Mesothelial cell of epicardium (in vitro differentiated cells): ENCODE results near the gene AUTS2. TPM values are rescaled to one million over a fixed set of nuclear protein-coding genes. Genes with fewer than 3 reads are reported as not detected.

Source experiments
- DNase-seq, 2 experiments: peaks; one replicate each; pipeline ENCODE4 v3.0.0; 2021; ENCODE audit warnings: low spot score in 2 of 2; ENCODE audit not compliant: unreplicated experiment in 2 of 2
- H3K27ac Mint-ChIP-seq: 2 replicates; pipeline ENCODE4 v1.8.0; 2021; ENCODE audit warnings: mixed read lengths
- H3K27me3 Mint-ChIP-seq: 2 replicates; pipeline ENCODE4 v1.8.0; 2021; ENCODE audit warnings: low read depth, mixed read lengths
- H3K36me3 Mint-ChIP-seq: 2 replicates; pipeline ENCODE4 v1.8.0; 2021; ENCODE audit warnings: mixed read lengths
- H3K4me1 Mint-ChIP-seq: 2 replicates; pipeline ENCODE4 v1.8.0; 2021; ENCODE audit warnings: mixed read lengths
- H3K4me3 Mint-ChIP-seq: 2 replicates; pipeline ENCODE4 v1.8.0; 2021; ENCODE audit warnings: mild to moderate bottlenecking, moderate library complexity, mixed read lengths
- H3K9me3 Mint-ChIP-seq: 2 replicates; pipeline ENCODE4 v1.8.0; 2021; ENCODE audit warnings: mixed read lengths
- total RNA-seq: library from RNA; stranded (reverse); gene quantifications from 3 replicates; pipeline ENCODE4 v1.2.1, GENCODE V29; 2021
- TF ChIP-seq, protein P1 (sequence below): fragments of 200-600 bp; sonication (generic); IDR thresholded peaks from one replicate; pipeline ENCODE4 v1.5.0; 2021; ENCODE audit warnings: antibody characterized with exemption; ENCODE audit not compliant: unreplicated experiment

AUTS2 gene
- total RNA-seq, 1 donor from 2014 or later: 135 TPM

DNA sequence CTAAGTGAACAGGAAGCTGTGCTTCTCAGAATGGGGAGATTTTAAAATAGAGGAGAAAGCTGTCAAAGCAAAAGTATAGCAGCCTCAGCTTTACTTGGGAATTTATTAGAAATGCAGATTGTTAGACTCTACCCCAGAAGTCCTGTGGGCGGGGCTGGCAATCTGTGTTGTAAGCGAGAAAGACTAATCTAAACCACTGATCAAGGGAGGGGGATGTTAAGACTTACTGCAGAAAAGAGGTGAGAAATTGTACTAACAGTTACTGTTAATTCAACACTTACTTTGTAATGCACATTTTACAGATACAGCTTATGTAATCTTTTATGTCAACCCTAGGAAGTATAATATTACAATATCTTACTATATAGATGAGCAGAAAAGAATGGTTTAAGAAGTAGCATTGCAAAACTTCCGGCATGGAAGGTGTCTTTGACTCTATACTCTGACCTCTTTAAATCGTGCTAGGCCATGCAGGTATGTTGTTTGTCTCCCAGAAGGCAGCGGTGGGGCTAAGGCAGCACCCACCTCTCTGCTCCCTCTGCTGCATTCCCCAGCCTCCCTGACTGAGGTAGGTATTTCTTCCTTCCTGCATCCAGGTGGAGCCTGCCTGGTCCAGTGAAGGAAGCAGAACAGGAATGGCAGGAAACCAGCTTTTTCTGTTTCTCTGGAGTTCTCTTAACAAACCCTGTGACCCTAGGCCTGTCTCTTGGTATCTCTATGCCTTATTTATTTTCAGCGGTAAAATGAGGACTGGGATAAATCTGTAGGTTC is 462.2 kb downstream of the AUTS2 start:
- peaks cover 38% of the 10 kb centered on the region for H3K4me1 Mint-ChIP-seq
- no peaks in the 10 kb centered on the region for H3K9me3 Mint-ChIP-seq
- no peaks in the 10 kb centered on the region for H3K36me3 Mint-ChIP-seq
- no peaks in the 10 kb centered on the region for H3K27me3 Mint-ChIP-seq
- TF ChIP-seq, protein P1, sequence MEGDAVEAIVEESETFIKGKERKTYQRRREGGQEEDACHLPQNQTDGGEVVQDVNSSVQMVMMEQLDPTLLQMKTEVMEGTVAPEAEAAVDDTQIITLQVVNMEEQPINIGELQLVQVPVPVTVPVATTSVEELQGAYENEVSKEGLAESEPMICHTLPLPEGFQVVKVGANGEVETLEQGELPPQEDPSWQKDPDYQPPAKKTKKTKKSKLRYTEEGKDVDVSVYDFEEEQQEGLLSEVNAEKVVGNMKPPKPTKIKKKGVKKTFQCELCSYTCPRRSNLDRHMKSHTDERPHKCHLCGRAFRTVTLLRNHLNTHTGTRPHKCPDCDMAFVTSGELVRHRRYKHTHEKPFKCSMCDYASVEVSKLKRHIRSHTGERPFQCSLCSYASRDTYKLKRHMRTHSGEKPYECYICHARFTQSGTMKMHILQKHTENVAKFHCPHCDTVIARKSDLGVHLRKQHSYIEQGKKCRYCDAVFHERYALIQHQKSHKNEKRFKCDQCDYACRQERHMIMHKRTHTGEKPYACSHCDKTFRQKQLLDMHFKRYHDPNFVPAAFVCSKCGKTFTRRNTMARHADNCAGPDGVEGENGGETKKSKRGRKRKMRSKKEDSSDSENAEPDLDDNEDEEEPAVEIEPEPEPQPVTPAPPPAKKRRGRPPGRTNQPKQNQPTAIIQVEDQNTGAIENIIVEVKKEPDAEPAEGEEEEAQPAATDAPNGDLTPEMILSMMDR: no peak
- DNase-seq: no peak
- H3K27ac Mint-ChIP-seq: peak overlapping the region; percentile 50
- no peak overlapping the region for H3K4me3 Mint-ChIP-seq

DNA sequence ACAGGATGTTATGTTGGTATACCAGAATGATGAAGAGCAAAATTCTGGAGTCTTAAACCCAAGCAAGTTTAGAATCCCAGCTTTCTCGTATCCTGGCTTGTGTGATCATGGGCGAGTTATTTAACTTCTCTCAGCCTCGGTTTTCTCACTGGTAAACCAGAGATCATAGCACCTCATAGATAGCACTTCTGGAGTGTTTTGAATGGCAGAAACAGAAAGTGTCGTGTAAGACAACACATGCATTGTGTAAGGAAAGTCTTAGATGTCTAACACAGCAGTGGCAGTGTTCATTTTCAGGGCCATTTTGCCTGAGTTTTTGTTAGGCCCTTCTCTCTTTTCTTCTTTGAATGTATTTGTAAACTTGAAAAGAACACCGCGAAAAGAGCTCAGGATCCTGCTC is 465.1 kb downstream of the AUTS2 start:
- TF ChIP-seq, protein P1: no peak
- H3K36me3 Mint-ChIP-seq: no peaks in the 10 kb centered on the region
- no peaks in the 10 kb centered on the region for H3K9me3 Mint-ChIP-seq
- H3K27me3 Mint-ChIP-seq: no peaks in the 10 kb centered on the region
- no peak for DNase-seq
- H3K27ac Mint-ChIP-seq: peak overlapping the region; percentile 17
- H3K4me3 Mint-ChIP-seq: no peak overlapping the region
- H3K4me1 Mint-ChIP-seq: peaks cover 37% of the 10 kb centered on the region

DNA sequence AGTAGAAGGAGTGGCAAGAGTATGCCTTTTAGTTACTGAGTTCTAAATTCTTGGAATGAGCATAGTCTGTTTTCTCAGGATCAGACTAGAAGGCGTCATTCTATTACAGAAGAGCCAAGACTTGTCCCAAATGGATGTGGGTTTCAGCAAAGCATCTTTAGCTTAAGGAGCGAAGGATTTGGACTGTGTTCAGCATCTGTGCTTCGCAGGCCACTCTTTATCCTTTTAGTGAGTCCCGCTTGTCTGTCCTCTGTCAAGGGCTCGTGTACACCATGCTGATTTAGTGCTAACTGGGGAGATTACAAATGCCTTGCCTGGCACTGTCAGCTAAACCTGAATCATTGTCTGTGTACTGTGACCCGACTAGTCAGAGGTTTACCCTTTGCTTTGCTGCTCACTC is 465.7 kb downstream of the AUTS2 start:
- Mint-ChIP-seq H3K4me1 (peaks cover 37% of the 10 kb centered on the region), H3K36me3 (no peaks in the 10 kb centered on the region), H3K27me3 (no peaks in the 10 kb centered on the region), H3K4me3 (no peak overlapping the region), H3K9me3 (no peaks in the 10 kb centered on the region), H3K27ac (peak overlapping the region; percentile 17)
- TF ChIP-seq, protein P1: no peak
- DNase-seq: no peak

DNA sequence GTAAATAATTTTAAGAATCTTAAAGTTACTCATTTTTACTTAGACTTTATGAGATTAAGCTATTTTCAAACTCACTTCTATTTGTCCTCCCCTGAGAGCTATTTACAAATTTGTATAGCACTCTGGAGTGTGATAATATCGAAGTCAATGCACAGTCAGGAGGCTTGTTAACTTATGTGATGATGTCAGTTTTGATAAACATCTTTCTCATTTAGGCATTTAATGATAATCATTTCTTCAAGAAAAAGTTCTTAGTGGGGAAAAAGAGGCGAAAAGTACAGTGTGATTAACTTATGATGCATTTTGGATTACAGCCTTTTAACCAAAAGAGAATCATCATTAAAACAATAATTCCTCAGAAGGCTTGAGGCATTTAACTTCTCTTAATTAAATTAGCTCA is 468.6 kb downstream of the AUTS2 start:
- no peak overlapping the region for H3K27ac Mint-ChIP-seq
- no peaks in the 10 kb centered on the region for H3K36me3 Mint-ChIP-seq
- no peak overlapping the region for H3K4me3 Mint-ChIP-seq
- no peaks in the 10 kb centered on the region for H3K9me3 Mint-ChIP-seq
- DNase-seq: no peak
- peaks cover 36% of the 10 kb centered on the region for H3K4me1 Mint-ChIP-seq
- TF ChIP-seq, protein P1: no peak
- H3K27me3 Mint-ChIP-seq: no peaks in the 10 kb centered on the region

DNA sequence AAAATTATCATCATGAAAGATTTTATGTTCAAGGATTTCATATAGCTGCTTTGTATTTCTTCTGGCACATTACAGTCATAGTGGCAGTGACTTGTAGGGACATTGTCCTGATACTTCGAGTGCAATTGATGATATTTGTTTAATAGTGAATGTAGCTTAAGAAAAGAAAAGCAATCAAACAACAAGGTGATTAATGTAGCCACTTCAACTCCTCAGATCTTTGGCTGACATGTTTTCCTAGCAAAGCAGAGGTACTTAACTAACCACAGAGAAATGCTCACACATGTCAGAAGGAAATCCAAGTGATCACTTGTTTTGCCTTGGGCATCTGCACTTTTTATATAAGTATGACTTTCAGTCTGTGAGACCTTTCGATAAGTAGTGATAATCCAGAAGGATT is 470.3 kb downstream of the AUTS2 start:
- H3K4me3 Mint-ChIP-seq: no peak overlapping the region
- H3K4me1 Mint-ChIP-seq: peaks cover 32% of the 10 kb centered on the region
- no peak overlapping the region for H3K27ac Mint-ChIP-seq
- no peaks in the 10 kb centered on the region for H3K36me3 Mint-ChIP-seq
- TF ChIP-seq, protein P1: no peak
- no peak for DNase-seq
- no peaks in the 10 kb centered on the region for H3K9me3 Mint-ChIP-seq
- H3K27me3 Mint-ChIP-seq: no peaks in the 10 kb centered on the region
